ENCODE measurements around the gene NAA20. TPM values are rescaled to one million over a fixed set of nuclear protein-coding genes. Genes with fewer than 3 reads are reported as not detected.

The NAA20 gene
- 10 to 100 TPM; 43.5 to 45.8 TPM for total RNA-seq

- Histone ChIP-seq H3K27me3 (no peaks in the 10 kb centered on the region), H3K9ac (ENCODE audit: low read depth in 2 of 2, low read length in 2 of 2) (peak within 1 kb of the TSS; percentile 84 to 90), H3K36me3 (no peaks in the 10 kb centered on the region), H3K9me3 (no peaks in the 10 kb centered on the region), H3K4me1 (peaks cover 9% of the 10 kb centered on the region), H3K27ac (peak within 1 kb of the TSS; percentile 48), H3K4me3 (peak within 1 kb of the TSS; percentile 99)
- intact Hi-C loops (cut with DNase I), result loop anchor here (5.0 kb wide), 1 partner anchor 40 kb away; no protein-coding TSS in a partner anchor
- DNase-seq, result peak; percentile 95
- TF ChIP-seq, protein P1, sequence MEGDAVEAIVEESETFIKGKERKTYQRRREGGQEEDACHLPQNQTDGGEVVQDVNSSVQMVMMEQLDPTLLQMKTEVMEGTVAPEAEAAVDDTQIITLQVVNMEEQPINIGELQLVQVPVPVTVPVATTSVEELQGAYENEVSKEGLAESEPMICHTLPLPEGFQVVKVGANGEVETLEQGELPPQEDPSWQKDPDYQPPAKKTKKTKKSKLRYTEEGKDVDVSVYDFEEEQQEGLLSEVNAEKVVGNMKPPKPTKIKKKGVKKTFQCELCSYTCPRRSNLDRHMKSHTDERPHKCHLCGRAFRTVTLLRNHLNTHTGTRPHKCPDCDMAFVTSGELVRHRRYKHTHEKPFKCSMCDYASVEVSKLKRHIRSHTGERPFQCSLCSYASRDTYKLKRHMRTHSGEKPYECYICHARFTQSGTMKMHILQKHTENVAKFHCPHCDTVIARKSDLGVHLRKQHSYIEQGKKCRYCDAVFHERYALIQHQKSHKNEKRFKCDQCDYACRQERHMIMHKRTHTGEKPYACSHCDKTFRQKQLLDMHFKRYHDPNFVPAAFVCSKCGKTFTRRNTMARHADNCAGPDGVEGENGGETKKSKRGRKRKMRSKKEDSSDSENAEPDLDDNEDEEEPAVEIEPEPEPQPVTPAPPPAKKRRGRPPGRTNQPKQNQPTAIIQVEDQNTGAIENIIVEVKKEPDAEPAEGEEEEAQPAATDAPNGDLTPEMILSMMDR (IDR thresholded peaks at IDR 0.05), result peak; percentile 66
Measured at GRCh38 chr20:20017001-20017843, at the start of gene NAA20. NAA20 (plus strand) TSS chr20:20017362; CDS start chr20:20017397, 35 bp downstream.

GRCh38 chr20:19967445-19967844, 49.7 kb upstream of the NAA20 start:
- H3K9me3 ChIP-seq, result no peaks in the 10 kb centered on the region
- TF ChIP-seq, protein P1 (IDR thresholded peaks at IDR 0.05), result no peak
- H3K4me1 ChIP-seq, result no peaks in the 10 kb centered on the region
- H3K9ac ChIP-seq (ENCODE audit: low read depth in 2 of 2, low read length in 2 of 2), result no peak overlapping the region
- H3K27ac ChIP-seq, result no peak overlapping the region
- H3K36me3 ChIP-seq, result no peaks in the 10 kb centered on the region
- intact Hi-C loops (cut with DNase I), result no loop called here
- no peaks in the 10 kb centered on the region for H3K27me3 ChIP-seq
- DNase-seq, result no peak
- H3K4me3 ChIP-seq, result no peak overlapping the region

DNA sequence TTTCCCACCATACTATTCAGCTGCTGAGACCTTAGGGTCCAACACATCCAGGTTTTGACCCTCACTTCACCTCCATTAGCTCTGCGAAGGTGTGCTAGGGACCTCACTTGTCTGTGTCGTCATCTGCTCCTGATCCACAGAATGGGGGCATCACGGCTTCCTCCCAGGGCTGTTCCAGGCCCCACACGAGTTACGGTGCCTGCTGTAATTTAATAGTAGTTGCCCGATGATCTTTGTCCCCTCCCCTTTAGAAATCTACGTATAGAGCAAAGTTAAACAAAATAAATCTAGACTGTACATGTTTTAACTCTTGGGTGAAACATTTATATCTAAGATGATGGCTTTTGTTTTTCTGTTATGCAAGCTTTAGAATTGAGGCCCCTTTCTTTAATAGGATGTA, 49.1 kb upstream of the NAA20 start:
- no peaks in the 10 kb centered on the region for H3K4me1 ChIP-seq
- no peak overlapping the region for H3K9ac ChIP-seq (ENCODE audit: low read depth in 2 of 2, low read length in 2 of 2)
- H3K36me3 ChIP-seq, result no peaks in the 10 kb centered on the region
- no peaks in the 10 kb centered on the region for H3K27me3 ChIP-seq
- TF ChIP-seq, protein P1 (IDR thresholded peaks at IDR 0.05), result no peak
- intact Hi-C loops (cut with DNase I), result no loop called here
- no peak overlapping the region for H3K27ac ChIP-seq
- H3K9me3 ChIP-seq, result no peaks in the 10 kb centered on the region
- H3K4me3 ChIP-seq, result no peak overlapping the region
- DNase-seq, result no peak

GRCh38 chr20:19968466-19969073, 48.6 kb upstream of the NAA20 start:
- H3K9me3 ChIP-seq, result no peaks in the 10 kb centered on the region
- intact Hi-C loops (cut with DNase I), result no loop called here
- H3K9ac ChIP-seq (ENCODE audit: low read depth in 2 of 2, low read length in 2 of 2), result no peak overlapping the region
- TF ChIP-seq, protein P1 (IDR thresholded peaks at IDR 0.05), result no peak
- no peaks in the 10 kb centered on the region for H3K36me3 ChIP-seq
- no peaks in the 10 kb centered on the region for H3K4me1 ChIP-seq
- no peak overlapping the region for H3K4me3 ChIP-seq
- H3K27ac ChIP-seq, result no peak overlapping the region
- DNase-seq, result no peak
- H3K27me3 ChIP-seq, result no peaks in the 10 kb centered on the region

GRCh38 chr20:19969106-19969505, 48.1 kb upstream of the NAA20 start:
- no peak overlapping the region for H3K9ac ChIP-seq (ENCODE audit: low read depth in 2 of 2, low read length in 2 of 2)
- H3K27ac ChIP-seq, result no peak overlapping the region
- TF ChIP-seq, protein P1 (IDR thresholded peaks at IDR 0.05), result no peak
- no peaks in the 10 kb centered on the region for H3K36me3 ChIP-seq
- H3K4me3 ChIP-seq, result no peak overlapping the region
- intact Hi-C loops (cut with DNase I), result no loop called here
- H3K9me3 ChIP-seq, result no peaks in the 10 kb centered on the region
- H3K4me1 ChIP-seq, result no peaks in the 10 kb centered on the region
- DNase-seq, result no peak
- H3K27me3 ChIP-seq, result no peaks in the 10 kb centered on the region

Data from colonic mucosa (tissue), 4 donors.